MCF 10A (cell line): ENCODE measurements around the gene SORL1. TPM values are rescaled to one million over a fixed set of nuclear protein-coding genes. Genes with fewer than 3 reads are reported as not detected.
"Not testable (repeated sequence)": the region's sequence is repeated elsewhere in the genome, so short reads cannot be mapped to it uniquely, and the experiment has no call there.

Experiments
- Bru-seq: library from RNA; stranded (reverse); fragments of 400-500 nt; gene quantifications from one replicate; lab custom pipeline; 2021; lab: Mats Ljungman, UMichigan
- BruChase-seq, 2 experiments: library from RNA; stranded (reverse); fragments of 400-500 nt; gene quantifications; one replicate each; lab custom pipeline; 2021; lab: Mats Ljungman, UMichigan
- BruUV-seq: library from RNA; stranded (reverse); fragments of 400-500 nt; replicated peaks from 2 replicates; lab custom pipeline; 2021; lab: Mats Ljungman, UMichigan
- CTCF ChIA-PET: fragments of 300-600 bp; sonication (Branson Sonifier 250); formaldehyde crosslinking; extraction: SDS; loops from one replicate; lab custom pipeline; 2021; ENCODE audit warnings: antibody characterized with exemption, inconsistent platforms; lab: Yijun Ruan, JAX
- POLR2A ChIA-PET: fragments of 300-600, 350-650 bp; sonication (Branson Sonifier 250); formaldehyde crosslinking; extraction: SDS; loops from one replicate; lab custom pipeline; 2020; ENCODE audit warnings: antibody characterized with exemption, inconsistent platforms; lab: Yijun Ruan, JAX
- DNase-seq: peaks from one replicate; pipeline ENCODE4 v3.0.0-alpha.2; 2018; ENCODE audit not compliant: unreplicated experiment
- H3K27ac Mint-ChIP-seq: one replicate; pipeline ENCODE4 v1.8.0; 2022; ENCODE audit warnings: mild to moderate bottlenecking, low read depth, mixed read lengths; ENCODE audit not compliant: unreplicated experiment
- H3K27me3 Mint-ChIP-seq: one replicate; pipeline ENCODE4 v1.8.0; 2022; ENCODE audit warnings: mixed read lengths; ENCODE audit not compliant: insufficient read depth, unreplicated experiment
- H3K36me3 Mint-ChIP-seq: one replicate; pipeline ENCODE4 v1.8.0; 2022; ENCODE audit warnings: mild to moderate bottlenecking, moderate library complexity, mixed read lengths; ENCODE audit not compliant: insufficient read depth, unreplicated experiment
- H3K4me1 Mint-ChIP-seq: one replicate; pipeline ENCODE4 v1.8.0; 2022; ENCODE audit warnings: mixed read lengths; ENCODE audit not compliant: insufficient read depth, unreplicated experiment
- H3K4me3 Mint-ChIP-seq: one replicate; pipeline ENCODE4 v1.8.0; 2022; ENCODE audit warnings: mild to moderate bottlenecking, moderate library complexity, mixed read lengths; ENCODE audit not compliant: unreplicated experiment
- H3K9me3 Mint-ChIP-seq: one replicate; pipeline ENCODE4 v1.8.0; 2022; ENCODE audit warnings: mixed read lengths; ENCODE audit not compliant: unreplicated experiment
- CTCF ChIP-seq: fragments of 200-600 bp; IDR thresholded peaks from one replicate; pipeline ENCODE4 v1.8.0; 2022; ENCODE audit warnings: antibody characterized with exemption, mild to moderate bottlenecking; ENCODE audit not compliant: unreplicated experiment
- intact Hi-C: fragments of 100-400 bp; cut with micrococcal nuclease; formaldehyde crosslinking; loops from 2 replicates; pipeline ENCODE4 v1.14.1; 2022
- long read RNA-seq: library from polyadenylated mRNA; stranded (forward); transcript quantifications from one replicate; pipeline ENCODE4 v2.0.0, GENCODE V29; 2022
- total RNA-seq: library from RNA; stranded (reverse); gene quantifications from 2 replicates; pipeline ENCODE4 v1.2.3, GENCODE V29; 2022

The SORL1 gene
- 5.9 and 6.2 TPM in 2 replicates for total RNA-seq
- Bru-seq, nascent RNA: percentile 36 among the genes with signal in this experiment
- percentile 39 among the genes with signal in this experiment for BruChase-seq, experiment 1, labeled RNA remaining after a 6-hour chase
- BruChase-seq, experiment 2, labeled RNA remaining after a 2-hour chase: percentile 33 among the genes with signal in this experiment
- long read RNA-seq, full-length matches to known transcripts: 1 of 14 reads
- long read RNA-seq, partial matches to known transcripts: 4 of 14 reads
- long read RNA-seq, other reads (novel, unspliced or antisense): 9 of 14 reads

- Mint-ChIP-seq H3K9me3 (no peaks in the 10 kb centered on the region), H3K4me1 (peaks cover 7% of the 10 kb centered on the region), H3K27ac (no peak within 1 kb of the TSS), H3K4me3 (peak within 1 kb of the TSS; percentile 84), H3K36me3 (no peaks in the 10 kb centered on the region), H3K27me3 (no peaks in the 10 kb centered on the region)
- CTCF ChIA-PET: interaction anchor here (0.6 to 3.6 kb wide), 12 partner anchors 9 to 1411 kb away, joined by 3 to 21 read pairs (median 4); no protein-coding TSS in a partner anchor
- POLR2A ChIA-PET: interaction anchor here (1.1 to 1.4 kb wide), 2 partner anchors 12 to 15 kb away, joined by 6 to 10 read pairs; no protein-coding TSS in a partner anchor
- no TSS peak for BruUV-seq
- intact Hi-C loops: loop anchor here (1.0 to 5.0 kb wide), 4 partner anchors 70 to 1055 kb away; no protein-coding TSS in a partner anchor
- TF ChIP-seq CTCF: peak; percentile 62
- DNase-seq: peak; percentile 68
Measured at GRCh38 chr11:121451986-121452608, at the start of gene SORL1. SORL1 (plus strand) TSS chr11:121452314; CDS start chr11:121452332, 18 bp downstream.

- TF ChIP-seq CTCF: no peak
- Mint-ChIP-seq H3K9me3 (no peaks in the 10 kb centered on the region), H3K4me1 (no peaks in the 10 kb centered on the region), H3K4me3 (no peak overlapping the region), H3K36me3 (no peaks in the 10 kb centered on the region), H3K27me3 (no peaks in the 10 kb centered on the region), H3K27ac (no peak overlapping the region)
- POLR2A ChIA-PET: interaction anchor here (1.1 to 1.6 kb wide), 2 partner anchors 12 to 110 kb away, joined by 3 read pairs; no protein-coding TSS in a partner anchor
- no peak for DNase-seq
- CTCF ChIA-PET: no interaction called here
- intact Hi-C loops: no loop called here
- no TSS peak for BruUV-seq
Measured at GRCh38 chr11:121405646-121406045, 46.5 kb upstream of the SORL1 start.

- H3K9me3 Mint-ChIP-seq: no peaks in the 10 kb centered on the region
- H3K27ac Mint-ChIP-seq: no peak overlapping the region
- no peak for DNase-seq
- intact Hi-C loops: no loop called here
- no peaks in the 10 kb centered on the region for H3K36me3 Mint-ChIP-seq
- no peaks in the 10 kb centered on the region for H3K4me1 Mint-ChIP-seq
- TF ChIP-seq CTCF: no peak
- POLR2A ChIA-PET: interaction anchor here (1.2 kb wide), 1 partner anchor 11 kb away, joined by 5 read pairs; no protein-coding TSS in a partner anchor
- H3K4me3 Mint-ChIP-seq: no peak overlapping the region
- no peaks in the 10 kb centered on the region for H3K27me3 Mint-ChIP-seq
- BruUV-seq: no TSS peak
- CTCF ChIA-PET: interaction anchor here (0.6 to 1.6 kb wide), 2 partner anchors 46 to 152 kb away, joined by 4 to 6 read pairs; partner anchors contain the start of gene SORL1
Measured at GRCh38 chr11:121406291-121406690, 45.8 kb upstream of the SORL1 start.

GRCh38 chr11:121408830-121409229, 43.3 kb upstream of the SORL1 start:
- no peak overlapping the region for H3K4me3 Mint-ChIP-seq
- ChIA-PET POLR2A (no interaction called here), CTCF (interaction anchor here (0.7 to 0.9 kb wide), 2 partner anchors 8 to 230 kb away, joined by 3 to 4 read pairs; no protein-coding TSS in a partner anchor)
- H3K27me3 Mint-ChIP-seq: no peaks in the 10 kb centered on the region
- intact Hi-C loops: no loop called here
- no peak for DNase-seq
- no peaks in the 10 kb centered on the region for H3K4me1 Mint-ChIP-seq
- no peaks in the 10 kb centered on the region for H3K9me3 Mint-ChIP-seq
- no peak for TF ChIP-seq CTCF
- no peaks in the 10 kb centered on the region for H3K36me3 Mint-ChIP-seq
- no peak overlapping the region for H3K27ac Mint-ChIP-seq
- BruUV-seq: no TSS peak

GRCh38 chr11:121410041-121410440, 42.1 kb upstream of the SORL1 start:
- intact Hi-C loops, H3K9me3 Mint-ChIP-seq, POLR2A ChIA-PET, DNase-seq, CTCF ChIA-PET, H3K36me3 Mint-ChIP-seq, H3K27ac Mint-ChIP-seq, H3K27me3 Mint-ChIP-seq, H3K4me1 Mint-ChIP-seq, H3K4me3 Mint-ChIP-seq, BruUV-seq: not testable (repeated sequence)
